GM12864 (cell line): ENCODE results near the gene SUN3.

ENCODE experiments used
- DNase-seq: peaks from one replicate; pipeline ENCODE4 v3.0.0-alpha.2; 2011; ENCODE audit warnings: low read depth
- H3K4me3 ChIP-seq: 2 replicates; pipeline ENCODE4 v1.5.1; 2011; ENCODE audit warnings: mild to moderate bottlenecking, low read depth, low read length, control low read depth
- TF ChIP-seq, protein P1 (sequence below): IDR thresholded peaks from 2 replicates; pipeline ENCODE4 v1.5.1; 2011; ENCODE audit warnings: low read depth, mild to moderate bottlenecking, moderate library complexity, low read length, control low read depth, inconsistent platforms; ENCODE audit errors: missing control alignments

Gene SUN3

DNA sequence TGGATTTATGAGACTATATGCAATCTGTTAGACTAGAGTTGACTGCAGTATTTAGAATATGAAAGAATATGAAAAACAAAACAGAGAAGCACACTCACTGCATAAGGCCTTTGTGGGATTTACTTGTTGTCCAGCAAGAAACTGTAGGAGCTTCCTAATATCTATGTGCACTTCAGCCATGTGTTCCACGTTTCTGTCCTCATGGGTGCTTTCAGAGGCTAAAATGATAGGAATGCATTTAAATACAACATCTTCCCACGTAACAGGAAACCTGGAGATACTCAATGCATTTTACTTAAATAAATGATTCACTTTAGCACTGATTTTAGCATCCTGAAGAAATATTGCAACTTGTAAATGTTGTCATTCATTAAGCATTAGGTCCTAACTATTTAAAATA is 61.2 kb downstream of the SUN3 start:
- no peak overlapping the region for H3K4me3 ChIP-seq
- DNase-seq: no peak
- TF ChIP-seq, protein P1, sequence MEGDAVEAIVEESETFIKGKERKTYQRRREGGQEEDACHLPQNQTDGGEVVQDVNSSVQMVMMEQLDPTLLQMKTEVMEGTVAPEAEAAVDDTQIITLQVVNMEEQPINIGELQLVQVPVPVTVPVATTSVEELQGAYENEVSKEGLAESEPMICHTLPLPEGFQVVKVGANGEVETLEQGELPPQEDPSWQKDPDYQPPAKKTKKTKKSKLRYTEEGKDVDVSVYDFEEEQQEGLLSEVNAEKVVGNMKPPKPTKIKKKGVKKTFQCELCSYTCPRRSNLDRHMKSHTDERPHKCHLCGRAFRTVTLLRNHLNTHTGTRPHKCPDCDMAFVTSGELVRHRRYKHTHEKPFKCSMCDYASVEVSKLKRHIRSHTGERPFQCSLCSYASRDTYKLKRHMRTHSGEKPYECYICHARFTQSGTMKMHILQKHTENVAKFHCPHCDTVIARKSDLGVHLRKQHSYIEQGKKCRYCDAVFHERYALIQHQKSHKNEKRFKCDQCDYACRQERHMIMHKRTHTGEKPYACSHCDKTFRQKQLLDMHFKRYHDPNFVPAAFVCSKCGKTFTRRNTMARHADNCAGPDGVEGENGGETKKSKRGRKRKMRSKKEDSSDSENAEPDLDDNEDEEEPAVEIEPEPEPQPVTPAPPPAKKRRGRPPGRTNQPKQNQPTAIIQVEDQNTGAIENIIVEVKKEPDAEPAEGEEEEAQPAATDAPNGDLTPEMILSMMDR: no peak

- TF ChIP-seq, protein P1: no peak
- H3K4me3 ChIP-seq: no peak overlapping the region
- DNase-seq: no peak
Observed at GRCh38 chr7:47967123-47967522, 61.8 kb downstream of the SUN3 start.

DNA sequence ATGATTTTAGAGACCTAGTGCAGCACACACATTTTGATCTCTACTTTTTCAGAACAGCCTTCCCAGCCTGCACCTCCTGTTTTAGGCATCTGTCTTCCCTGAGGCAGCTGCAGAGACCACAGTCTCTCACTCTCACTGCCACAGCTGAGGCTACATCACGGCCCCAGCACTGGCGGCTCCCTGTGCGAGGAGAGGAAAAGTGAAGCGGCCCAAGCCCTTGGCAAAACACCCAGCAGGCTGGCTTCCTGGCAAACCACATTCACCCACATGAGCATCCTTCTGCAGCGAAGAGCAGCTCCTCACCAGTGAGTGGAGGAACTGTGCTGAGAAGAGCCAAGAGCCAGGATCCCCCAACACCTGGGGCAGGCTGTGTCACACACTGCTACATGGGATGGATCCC is 63.5 kb downstream of the SUN3 start:
- no peak overlapping the region for H3K4me3 ChIP-seq
- DNase-seq: no peak
- TF ChIP-seq, protein P1: no peak

- no peak overlapping the region for H3K4me3 ChIP-seq
- DNase-seq: no peak
- TF ChIP-seq, protein P1: no peak
Observed at GRCh38 chr7:47962262-47962661, 66.6 kb downstream of the SUN3 start.

DNA sequence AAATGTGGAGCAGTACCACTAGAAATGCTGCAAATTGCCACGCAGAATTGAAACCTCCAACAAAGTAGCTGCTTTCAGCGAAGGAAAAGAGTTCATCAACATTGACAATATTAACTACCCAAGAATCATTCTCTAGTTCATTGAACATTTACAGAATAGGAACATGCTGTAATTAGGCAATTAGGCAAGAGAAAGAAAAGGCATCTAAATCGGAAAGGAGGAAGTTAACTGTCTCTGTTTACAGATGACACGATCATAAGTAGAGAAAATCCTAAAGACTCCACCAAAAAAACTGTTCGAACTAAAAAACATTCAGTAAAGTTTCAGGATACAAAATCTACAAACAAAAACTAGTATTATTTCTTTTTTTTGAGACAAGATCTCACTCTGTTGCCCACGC is 71.8 kb downstream of the SUN3 start:
- TF ChIP-seq, protein P1: no peak
- DNase-seq: no peak
- H3K4me3 ChIP-seq: no peak overlapping the region

- DNase-seq: no peak
- TF ChIP-seq, protein P1: no peak
Observed at GRCh38 chr7:47956220-47956619, 72.7 kb downstream of the SUN3 start.

DNA sequence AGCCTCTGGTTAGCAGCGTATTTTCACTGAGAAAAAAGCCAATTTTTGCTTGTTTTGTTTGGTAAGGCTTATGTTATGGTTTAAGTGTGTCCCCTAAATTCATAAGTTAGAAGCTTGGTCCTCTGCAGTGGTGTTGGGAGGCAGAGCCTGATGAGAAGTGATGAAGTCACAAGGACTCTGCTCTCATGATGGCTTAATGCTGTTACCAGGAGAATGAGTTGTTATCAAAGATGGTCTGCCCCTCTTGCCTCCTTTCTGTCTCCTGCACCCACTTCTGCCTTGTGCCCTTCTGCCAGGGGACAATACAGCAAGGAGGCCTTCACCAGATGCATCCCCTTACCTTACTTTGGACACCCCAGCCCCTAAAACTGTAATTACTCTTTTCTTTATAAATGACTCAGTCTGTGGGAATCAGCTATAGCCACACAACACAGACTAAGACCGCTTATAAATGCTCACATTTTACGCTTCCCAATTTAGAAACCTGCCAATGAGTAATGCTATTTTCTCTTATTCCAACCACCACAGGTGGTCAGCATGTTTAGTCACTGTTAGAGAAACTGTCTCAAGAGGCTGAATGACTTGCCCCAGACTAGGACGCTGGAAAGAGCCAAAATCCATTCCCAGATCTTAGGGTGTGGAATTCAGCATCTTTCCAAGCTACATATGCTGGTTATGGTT is 74.5 kb downstream of the SUN3 start:
- TF ChIP-seq, protein P1: no peak
- H3K4me3 ChIP-seq: no peak overlapping the region
- no peak for DNase-seq

More at GRCh38 chr7:47956220-47956619, 72.7 kb downstream of the SUN3 start:
- no peak overlapping the region for H3K4me3 ChIP-seq
